HG03521 (cell line): ENCODE data around the gene RTBDN.

Experiments
- ATAC-seq: cut with Tn5 transposase; IDR thresholded peaks from one replicate; pipeline ENCODE4 v1.9.1; 2021; ENCODE audit warnings: mild to moderate bottlenecking, moderate library complexity; ENCODE audit not compliant: unreplicated experiment

Gene RTBDN

DNA sequence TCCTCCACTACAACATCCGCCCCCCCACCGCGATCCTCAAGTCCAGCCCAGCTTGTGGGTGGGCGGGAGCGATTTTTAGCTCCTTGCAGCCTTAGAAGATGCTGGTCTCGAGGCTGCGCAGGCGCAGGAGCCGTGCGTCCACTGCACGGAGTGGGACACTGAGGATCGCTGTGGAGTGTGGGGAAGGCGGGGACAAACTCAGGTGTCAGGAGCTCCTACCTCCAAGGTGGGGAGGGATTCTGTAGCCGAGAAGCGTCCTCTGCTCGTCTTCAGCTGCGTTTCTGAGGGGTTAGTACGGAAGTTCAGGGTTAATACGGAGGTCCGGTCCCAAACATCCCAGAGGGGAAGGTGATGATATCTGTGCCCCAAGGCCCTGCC lies at the start of gene RTBDN:
Gene RTBDN (minus strand): TSS at position 14 of the 378 bp plus-strand sequence. CDS start 4,600 bp downstream, outside the sequence.
- no peak for ATAC-seq

DNA sequence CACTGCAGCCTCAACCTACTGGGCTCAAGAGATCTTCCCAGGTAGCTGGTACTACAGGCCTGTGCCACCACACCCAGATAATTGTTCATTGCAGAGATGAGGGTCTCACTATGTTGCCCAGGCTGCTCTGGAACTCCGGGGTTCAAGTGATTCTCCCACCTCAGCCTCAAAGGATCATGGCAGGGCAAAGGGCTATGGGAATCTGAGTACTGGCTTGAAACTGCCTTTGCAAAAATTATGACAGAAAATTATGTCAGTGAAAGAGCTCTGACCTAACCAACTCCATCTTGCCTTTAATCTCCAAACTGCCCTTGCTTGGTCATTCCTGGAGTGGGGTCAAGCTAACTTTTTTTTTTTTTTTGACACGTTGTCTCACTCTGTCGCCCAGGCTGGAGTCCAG lies 48.2 kb upstream of the RTBDN start:
- no peak for ATAC-seq

DNA sequence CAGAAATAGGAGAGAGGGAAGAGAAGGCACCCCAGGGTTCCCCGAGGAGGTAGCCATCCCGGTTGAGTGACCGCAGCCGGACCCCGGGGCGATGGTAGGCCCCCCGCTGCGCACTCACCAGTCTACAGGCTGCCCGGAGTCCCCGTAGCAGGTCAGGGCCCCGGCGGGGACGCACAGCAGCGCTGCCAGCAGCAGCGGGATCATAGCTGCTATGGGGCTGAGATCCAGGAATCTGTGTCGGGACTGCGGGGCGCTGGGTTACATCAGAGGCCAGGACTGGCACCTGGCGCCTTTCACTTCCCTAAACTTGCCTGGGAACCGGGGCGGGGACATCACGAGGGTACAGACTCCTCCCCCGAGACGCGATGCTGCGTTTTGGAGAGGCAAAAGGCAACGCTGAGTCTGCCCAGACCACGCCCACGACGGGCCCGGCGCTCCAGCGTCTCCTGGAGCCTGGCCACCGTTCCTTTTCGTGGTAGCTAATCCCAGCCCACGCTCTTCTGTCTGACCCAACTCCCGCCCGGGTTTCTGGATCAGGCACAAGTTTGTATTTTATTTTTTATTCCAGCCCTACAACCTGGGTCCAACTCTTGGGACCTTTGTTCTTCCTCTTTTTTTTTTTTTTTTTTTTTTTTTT lies 46.9 kb upstream of the RTBDN start, which contains the start of gene DNASE2:
Gene DNASE2 (minus strand): TSS at position 278 of the 637 bp plus-strand sequence. CDS start 74 bp downstream, at position 204.
- peak; percentile 75 for ATAC-seq

DNA sequence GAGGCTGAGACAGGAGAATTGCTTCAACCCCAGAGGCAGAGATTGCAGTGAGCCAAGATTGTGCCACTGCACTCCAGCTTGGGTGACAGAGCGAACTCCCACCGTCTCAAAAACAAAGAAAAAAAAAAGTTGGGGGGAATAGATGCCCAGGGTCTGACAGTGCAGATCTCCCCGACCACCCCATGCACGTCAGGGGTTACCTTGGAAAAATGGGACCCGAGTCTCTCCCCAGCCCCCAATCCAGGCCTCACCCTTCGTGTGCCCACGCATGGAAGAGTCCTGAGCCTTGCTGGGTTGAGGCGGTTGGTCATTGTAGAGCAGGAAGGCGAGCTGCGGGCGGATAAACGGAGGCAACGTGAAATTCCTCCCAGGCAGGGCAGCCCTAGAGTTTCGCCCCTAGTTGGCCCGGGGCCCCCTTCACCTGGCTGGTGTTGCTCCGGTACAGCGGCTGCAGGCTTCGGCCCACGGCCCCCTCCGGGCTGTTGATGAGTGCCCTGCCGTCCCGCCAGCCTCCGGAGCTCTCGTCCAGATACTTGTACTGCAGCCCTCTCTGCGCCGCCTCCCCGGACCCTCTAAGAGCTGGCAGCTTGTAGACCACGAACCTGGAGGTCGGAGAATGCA lies 46.3 kb upstream of the RTBDN start:
- ATAC-seq, result no peak

DNA sequence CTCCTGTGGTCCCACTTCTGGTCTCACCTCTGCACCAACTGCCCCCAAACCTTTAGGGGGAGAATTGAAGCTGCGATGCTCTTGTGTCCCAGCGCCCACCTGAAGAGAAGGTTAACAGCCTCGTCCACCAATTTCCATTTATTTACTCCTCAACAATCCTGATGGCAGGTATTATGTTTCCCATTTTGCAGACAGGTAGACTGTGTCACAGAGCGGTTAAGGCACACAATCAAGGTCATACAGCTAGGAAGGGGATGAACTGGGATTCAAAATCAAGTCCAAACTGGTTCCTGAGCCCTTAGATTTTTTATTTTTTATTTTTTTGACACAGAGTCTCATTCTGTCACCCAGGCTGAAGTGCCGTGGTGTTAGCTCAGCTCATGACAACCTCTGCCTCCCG lies 40.7 kb upstream of the RTBDN start:
- no peak for ATAC-seq

DNA sequence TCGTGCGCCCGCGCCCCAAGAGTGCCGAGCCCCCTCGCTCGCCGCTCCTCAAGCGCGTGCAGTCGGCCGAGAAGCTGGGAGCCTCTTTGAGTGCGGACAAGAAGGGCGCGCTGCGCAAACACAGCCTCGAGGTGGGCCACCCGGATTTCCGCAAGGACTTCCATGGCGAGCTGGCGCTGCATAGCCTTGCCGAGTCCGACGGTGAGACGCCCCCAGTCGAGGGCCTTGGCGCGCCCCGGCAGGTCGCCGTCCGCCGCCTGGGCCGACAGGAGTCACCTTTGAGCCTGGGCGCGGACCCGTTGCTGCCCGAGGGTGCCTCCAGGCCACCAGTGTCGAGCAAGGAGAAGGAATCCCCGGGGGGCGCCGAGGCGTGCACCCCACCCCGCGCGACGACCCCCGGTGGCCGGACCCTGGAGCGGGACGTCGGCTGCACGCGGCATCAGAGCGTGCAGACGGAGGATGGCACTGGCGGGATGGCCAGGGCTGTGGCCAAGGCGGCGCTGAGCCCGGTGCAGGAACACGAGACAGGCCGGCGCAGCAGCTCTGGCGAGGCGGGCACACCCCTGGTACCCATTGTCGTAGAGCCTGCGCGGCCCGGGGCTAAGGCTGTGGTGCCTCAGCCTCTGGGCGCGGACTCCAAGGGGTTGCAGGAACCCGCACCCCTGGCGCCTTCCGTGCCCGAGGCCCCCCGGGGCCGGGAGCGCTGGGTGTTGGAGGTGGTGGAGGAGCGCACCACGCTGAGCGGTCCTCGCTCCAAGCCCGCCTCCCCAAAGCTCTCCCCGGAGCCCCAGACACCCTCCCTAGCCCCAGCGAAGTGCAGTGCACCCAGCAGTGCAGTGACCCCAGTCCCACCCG lies 39.7 kb upstream of the RTBDN start:
- ATAC-seq, result no peak

DNA sequence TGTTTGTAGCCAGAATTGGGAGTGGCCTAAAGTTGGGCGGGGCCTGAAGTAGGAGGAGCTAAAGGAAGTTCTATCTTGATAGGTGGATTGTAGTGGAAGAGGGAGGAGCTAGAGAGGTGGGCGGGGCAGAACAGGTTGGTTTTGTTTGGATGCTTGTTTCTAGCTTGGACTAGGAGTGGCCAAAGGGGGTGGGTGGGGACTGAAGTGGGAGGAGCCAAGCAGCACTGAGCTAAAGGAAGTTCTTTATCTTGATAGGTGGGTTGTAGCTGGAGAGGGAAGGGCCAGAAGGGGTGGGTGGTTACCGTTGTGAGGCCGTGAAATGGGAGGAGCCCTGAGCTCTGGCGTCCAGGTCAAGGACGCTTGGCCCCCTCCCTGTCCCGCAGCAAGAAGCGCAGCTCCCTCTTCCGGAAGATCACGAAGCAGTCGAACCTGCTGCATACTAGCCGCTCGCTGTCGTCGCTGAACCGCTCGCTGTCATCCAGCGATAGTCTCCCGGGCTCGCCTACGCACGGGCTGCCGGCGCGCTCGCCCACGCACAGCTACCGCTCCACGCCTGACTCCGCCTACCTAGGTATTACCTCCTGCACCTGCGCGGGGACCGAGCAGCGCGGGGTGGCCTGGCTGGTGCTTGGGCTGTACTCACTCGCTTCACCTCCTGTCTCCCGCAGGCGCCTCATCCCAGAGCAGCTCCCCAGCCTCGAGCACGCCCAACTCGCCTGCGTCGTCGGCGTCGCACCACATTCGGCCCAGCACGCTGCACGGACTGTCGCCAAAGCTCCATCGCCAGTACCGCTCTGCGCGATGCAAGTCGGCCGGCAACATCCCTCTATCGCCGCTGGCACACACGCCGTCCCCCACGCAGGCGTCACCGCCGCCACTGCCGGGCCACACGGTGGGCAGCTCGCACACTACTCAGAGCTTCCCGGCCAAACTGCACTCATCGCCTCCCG lies 38.8 kb upstream of the RTBDN start:
- ATAC-seq, result no peak

DNA sequence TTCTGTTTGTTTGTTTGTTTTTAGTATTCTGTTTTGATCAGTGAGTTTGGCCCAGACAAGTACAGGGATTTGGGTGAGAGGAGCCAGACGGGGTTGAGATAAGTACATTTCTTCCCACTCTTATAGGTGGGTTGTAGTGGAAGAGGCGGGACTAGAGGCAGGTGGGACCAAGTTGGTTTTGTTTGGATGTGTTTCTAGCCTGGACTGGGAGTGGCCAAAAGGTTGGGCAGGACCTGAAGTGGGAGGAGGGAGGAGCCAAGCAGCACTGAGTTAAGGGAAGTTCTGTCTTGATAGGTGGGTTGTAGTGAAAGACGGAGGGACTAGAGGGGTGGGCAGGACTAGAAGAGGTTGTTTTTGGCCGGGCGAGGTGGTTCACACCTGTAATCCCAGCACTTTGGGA lies 37.9 kb upstream of the RTBDN start:
- ATAC-seq, result no peak

DNA sequence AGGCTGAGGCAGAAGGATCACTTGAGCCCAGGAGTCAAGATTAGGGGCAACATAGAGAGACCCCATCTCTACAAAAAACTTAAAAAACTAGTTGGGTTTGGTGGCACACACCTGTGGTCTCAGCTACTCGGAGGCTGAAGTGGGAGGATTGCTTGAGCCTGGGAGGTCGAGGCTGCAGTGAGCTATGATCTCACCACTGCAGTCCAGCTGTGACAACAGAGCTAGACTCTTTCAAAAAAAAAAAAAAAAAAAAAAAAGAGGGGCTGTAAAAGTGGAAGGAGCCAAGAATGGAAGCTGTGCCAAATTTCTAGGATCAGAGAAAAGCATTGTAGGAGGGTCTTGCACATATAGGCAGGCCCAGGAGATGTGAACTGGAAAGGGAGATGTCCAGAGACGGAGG lies 37.3 kb upstream of the RTBDN start:
- ATAC-seq, result no peak

DNA sequence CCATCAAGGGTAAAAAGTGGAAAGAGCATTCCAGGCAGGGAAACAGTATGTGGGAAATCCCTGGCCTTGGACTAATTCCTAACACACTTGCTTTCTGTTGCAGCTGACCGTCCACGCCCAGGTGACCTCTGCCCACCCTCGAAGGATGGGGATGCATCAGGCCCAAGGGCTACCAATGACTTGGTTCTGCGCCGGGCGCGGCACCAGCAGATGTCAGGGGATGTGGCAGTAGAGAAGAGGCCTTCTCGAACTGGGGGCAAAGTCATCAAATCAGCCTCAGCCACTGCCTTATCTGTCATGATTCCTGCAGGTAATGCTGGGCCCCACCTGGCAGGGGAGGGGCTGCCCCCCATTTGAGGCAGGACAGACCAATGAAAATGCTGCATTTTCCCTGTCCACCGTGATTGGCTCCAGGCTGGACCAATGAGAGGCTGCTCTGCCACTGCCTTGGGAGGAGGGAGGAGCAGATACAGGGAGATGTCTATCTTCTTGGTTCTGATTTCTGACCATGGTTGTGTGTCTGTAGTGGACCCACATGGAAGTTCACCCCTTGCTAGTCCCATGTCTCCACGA lies 34.2 kb upstream of the RTBDN start:
- ATAC-seq, result no peak

DNA sequence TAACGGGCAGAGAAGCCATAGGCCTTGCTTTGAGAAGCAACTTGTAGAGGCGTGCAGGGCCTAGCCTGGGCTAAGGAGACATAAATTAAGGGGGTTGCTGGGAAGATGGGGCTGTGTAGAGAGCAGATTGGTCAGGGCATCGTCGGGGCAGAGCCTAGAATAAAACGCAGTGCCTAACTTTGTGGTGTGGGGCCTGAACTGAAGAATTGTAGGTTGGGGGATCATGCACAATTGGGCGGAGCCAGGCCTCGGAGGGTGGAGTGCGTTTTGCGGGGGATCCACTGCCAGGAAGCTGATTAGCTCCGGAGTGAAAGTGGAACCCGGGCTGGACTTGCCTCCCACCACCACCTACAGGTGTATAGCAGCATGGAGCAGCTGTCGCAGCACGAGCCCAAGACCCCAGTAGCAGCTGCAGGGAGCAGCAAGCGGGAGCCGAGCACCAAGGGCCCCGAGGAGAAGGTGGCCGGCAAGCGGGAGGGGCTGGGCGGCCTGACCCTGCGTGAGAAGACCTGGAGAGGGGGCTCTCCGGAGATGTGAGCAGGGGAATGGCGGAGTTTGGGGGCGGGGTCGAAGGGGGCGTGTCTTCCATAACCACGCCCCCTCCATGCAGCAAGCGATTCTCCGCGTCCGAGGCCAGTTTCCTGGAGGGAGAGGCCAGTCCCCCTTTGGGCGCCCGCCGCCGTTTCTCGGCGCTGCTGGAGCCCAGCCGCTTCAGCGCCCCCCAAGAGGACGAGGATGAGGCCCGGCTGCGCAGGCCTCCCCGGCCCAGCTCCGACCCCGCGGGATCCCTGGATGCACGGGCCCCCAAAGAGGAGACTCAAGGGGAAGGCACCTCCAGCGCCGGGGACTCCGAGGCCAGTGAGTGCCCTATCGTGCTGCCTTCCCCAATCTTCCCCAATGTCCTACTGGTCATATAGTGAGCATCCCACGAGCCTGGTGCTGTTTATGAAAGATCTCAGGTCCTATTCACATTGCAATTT lies 33.0 kb upstream of the RTBDN start:
- peak; percentile 51 for ATAC-seq

DNA sequence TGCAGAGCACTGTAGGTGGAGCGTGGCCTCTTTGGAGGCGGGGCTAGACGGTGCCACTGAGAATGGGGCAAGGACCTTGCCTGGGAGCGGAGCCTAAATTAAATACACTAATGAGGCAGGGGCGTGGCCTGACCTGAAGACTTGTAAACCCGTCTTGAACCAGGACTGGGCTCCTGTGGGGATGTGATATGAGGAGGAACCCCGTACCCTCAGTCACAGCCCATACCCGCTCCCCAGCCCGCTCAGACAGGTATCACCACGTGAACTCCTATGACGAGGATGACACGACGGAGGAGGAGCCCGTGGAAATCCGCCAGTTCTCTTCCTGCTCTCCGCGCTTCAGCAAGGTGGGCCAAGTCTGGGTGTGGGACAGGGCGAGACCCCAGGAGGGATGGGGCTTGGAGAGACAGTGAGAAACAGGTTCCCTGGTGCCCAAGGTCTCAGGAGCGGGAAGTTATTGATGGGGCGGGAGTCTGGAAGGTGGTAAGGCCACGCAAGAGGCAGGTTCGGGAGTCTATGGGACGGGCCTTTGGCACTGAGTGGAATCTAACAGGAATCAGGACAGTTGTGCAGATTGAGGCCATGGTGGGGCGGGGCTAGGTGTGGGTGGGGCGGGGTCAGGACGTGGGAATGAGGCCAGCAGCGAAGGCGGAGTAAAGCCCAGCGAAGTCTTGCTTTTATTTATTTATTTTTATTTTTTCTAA lies 32.2 kb upstream of the RTBDN start:
- no peak for ATAC-seq

DNA sequence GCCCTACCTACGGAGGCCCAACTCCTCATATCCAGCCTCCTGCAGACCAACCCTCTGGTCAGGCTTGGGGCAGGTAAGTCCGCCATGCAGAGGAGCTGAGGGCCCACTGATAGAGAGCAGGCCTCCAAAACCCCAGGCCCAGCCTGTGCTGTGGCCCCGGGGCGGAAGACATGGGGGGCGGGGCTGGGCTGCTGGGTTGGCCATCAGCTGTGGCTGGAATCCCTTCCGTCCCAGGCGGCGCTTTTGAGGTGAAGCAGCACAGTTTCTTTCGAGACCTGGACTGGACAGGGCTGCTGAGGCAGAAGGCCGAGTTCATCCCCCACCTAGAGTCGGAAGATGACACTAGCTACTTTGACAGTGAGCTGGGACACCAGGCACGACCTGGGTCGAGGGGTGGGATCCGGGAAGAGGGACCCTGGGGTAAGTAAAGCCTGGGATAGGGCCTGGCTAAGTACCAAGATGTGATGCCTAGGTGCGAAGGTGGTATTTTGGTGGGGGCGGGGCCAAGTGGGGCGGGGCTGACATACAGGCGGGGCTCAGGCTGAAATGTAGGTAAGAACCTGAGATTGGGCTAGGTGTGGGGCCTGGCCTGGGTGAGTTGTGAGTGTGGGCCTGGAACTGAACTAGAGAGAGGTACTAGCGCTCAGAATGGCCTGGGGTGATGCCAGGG lies 31.5 kb upstream of the RTBDN start:
- no peak for ATAC-seq

DNA sequence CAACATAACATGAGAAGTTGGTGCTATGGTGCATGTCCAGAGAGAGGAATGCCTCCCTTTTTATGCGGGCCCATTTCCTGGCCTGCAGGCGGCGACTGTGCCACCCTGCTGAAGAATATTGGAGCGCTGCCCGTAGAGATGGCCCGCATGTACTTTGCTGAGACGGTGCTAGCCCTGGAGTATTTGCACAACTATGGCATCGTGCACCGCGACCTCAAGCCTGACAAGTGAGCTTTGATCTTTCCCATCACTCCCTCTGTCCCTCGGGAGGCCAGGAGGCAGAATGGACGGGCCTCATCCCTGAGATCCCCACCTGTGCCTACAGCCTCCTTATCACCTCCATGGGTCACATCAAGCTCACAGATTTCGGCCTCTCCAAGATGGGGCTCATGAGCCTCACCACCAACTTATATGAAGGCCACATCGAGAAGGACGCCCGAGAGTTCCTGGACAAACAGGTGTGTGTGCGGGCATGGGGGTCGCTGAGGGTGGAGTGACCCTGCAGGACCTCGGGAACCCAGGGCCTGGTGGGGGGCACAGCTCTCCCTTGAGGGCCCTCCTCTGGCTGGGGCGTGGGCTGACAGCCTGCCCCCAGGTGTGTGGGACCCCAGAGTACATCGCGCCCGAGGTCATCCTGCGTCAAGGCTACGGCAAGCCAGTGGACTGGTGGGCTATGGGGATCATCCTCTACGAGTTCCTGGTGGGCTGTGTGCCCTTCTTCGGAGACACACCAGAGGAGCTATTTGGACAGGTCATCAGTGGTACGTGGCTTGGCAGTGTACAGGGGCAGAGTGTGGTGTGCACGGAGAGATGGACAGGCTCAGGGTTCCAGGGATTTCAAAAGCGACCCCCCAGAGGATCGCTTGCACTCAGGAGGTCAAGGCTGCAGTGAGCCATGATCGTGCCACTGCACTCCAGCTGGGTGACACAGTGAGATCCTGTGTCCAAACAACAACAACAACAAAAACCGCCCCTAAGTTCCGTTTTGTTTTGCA lies 30.6 kb upstream of the RTBDN start:
- no peak for ATAC-seq

DNA sequence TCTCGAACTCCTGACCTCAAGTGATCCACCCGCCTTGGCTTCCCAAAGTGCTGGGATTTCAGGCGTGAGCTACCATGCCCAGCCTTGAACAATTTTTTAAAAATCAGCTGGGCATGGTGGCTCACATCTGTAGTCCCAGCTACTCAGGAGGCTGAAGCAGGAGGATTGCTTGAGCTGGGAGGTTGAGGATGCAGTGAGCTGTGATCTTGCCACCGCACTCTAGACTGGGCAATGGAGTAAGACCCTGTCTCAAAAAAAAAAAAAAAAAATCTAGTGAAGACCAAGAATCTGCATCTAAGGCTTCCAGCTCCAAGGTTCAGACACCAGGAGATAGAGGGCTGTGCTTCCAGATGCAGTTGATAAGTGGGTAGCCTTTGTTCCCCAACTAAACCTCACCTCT lies 29.8 kb upstream of the RTBDN start:
- no peak for ATAC-seq

DNA sequence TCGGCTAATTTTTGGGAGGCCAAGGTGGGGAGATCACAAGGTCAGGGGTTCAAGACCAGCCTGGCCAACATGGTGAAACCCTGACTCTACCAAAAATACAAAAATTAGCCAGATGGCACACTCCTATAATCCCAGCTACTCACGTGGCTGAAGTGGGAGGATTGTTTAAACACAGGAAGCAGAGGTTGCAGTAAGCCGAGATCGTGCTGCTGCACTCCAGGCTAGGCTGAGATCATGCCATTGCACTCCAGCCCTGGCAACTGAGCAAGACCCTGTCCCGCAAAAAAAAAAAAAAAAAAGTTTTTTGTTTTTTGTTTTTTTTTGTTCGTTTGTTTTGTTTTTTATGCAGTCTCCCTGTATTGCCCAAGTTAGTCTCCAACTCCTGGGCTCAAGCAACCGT lies 25.2 kb upstream of the RTBDN start:
- no peak for ATAC-seq
